Endothelial cell of umbilical vein (primary cell): ENCODE measurements around the gene TIPARP. TPM values are rescaled to one million over a fixed set of nuclear protein-coding genes. Genes with fewer than 3 reads are reported as not detected.
A peak's percentile ranks its signal among the peaks of the same experiment; 100 is the strongest.

ENCODE experiments used
- BruUV-seq: library from RNA; stranded (reverse); fragments of 400-500 nt; replicated peaks from 2 replicates; lab custom pipeline; 2021; lab: Mats Ljungman, UMichigan
- CTCF ChIA-PET: fragments of 300-600, 350-600 bp; sonication (Branson Sonifier 250); formaldehyde crosslinking; loops from one replicate; lab custom pipeline; 2021; ENCODE audit warnings: antibody characterized with exemption, inconsistent platforms; lab: Charles Lee
- POLR2A ChIA-PET: fragments of 300-600, 350-600 bp; sonication (Branson Sonifier 250); formaldehyde crosslinking; loops from one replicate; lab custom pipeline; 2021; ENCODE audit warnings: antibody characterized with exemption, inconsistent platforms; lab: Charles Lee
- DNase-seq: peaks from one replicate; pipeline ENCODE4 v3.0.0-alpha.2; 2011; ENCODE audit warnings: low read depth, low spot score
- FAIRE-seq: peaks from 2 replicates; lab custom pipeline; 2011; peaks lifted over from hg19 to GRCh38; lab: Jason Lieb, UNC
- H2AFZ ChIP-seq: 2 replicates; pipeline ENCODE4 v1.6.0; 2012; ENCODE audit warnings: low read depth, low read length, control low read depth, inconsistent platforms
- H3K27ac ChIP-seq: 2 replicates; pipeline ENCODE4 v1.5.1; 2011; ENCODE audit warnings: low read depth, mild to moderate bottlenecking, control low read depth, low read length, moderate library complexity; ENCODE audit not compliant: insufficient read depth
- H3K27me3 ChIP-seq, 2 experiments: 2 replicates each; pipeline versions ENCODE4 v1.6.0 to v1.6.1; 2011; ENCODE audit warnings: low read length in 2 of 2, mixed read lengths in 1 of 2; ENCODE audit not compliant: control insufficient read depth in 2 of 2, insufficient read depth in 2 of 2
- H3K36me3 ChIP-seq, 2 experiments: 2 replicates in 1 of 2; 3 replicates in 1 of 2; pipeline ENCODE4 v1.5.1; 2011; ENCODE audit warnings: low read length in 2 of 2, mild to moderate bottlenecking in 1 of 2, moderate library complexity in 1 of 2; ENCODE audit not compliant: control insufficient read depth in 2 of 2, insufficient read depth in 2 of 2; ENCODE audit errors: extremely low read depth in 1 of 2
- H3K4me1 ChIP-seq: 3 replicates; pipeline ENCODE4 v1.5.1; 2011; ENCODE audit warnings: mild to moderate bottlenecking, low read length; ENCODE audit not compliant: control insufficient read depth, insufficient read depth; ENCODE audit errors: extremely low read depth
- H3K4me2 ChIP-seq: 2 replicates; pipeline ENCODE4 v1.6.1; 2011; ENCODE audit warnings: low read length, control low read depth, mixed read lengths; ENCODE audit not compliant: insufficient read depth
- H3K4me3 ChIP-seq, 3 experiments: fragments of 200-600 bp in 1 of 3; sonication (generic), shearing (Covaris generic) in 1 of 3; replicated peaks in 1 of 3; 2 replicates each; pipeline ENCODE4 v1.5.1; 2011 to 2016; ENCODE audit warnings: control low read depth in 3 of 3, low read length in 3 of 3, mild to moderate bottlenecking in 2 of 3, inconsistent platforms in 1 of 3, low read depth in 1 of 3, moderate library complexity in 1 of 3; ENCODE audit not compliant: insufficient read depth in 1 of 3
- H3K79me2 ChIP-seq: 2 replicates; pipeline ENCODE4 v1.6.0; 2012; ENCODE audit warnings: low read length, inconsistent platforms; ENCODE audit not compliant: control insufficient read depth, insufficient read depth
- H3K9ac ChIP-seq: replicated peaks from 2 replicates; pipeline ENCODE3; 2011; ENCODE audit warnings: low read length, control low read depth; ENCODE audit not compliant: insufficient read depth; ENCODE audit errors: extremely low read depth
- H3K9me1 ChIP-seq: replicated peaks from 3 replicates; pipeline ENCODE4 v1.6.0; 2011; ENCODE audit warnings: mild to moderate bottlenecking, low read length; ENCODE audit not compliant: control insufficient read depth, insufficient read depth; ENCODE audit errors: extremely low read depth
- H3K9me3 ChIP-seq: replicated peaks from 2 replicates; pipeline ENCODE4 v1.5.1; 2012; ENCODE audit warnings: low read length, inconsistent platforms; ENCODE audit not compliant: control insufficient read depth, insufficient read depth
- H4K20me1 ChIP-seq: replicated peaks from 2 replicates; pipeline ENCODE3; 2011; ENCODE audit warnings: mild to moderate bottlenecking, low read length; ENCODE audit not compliant: control insufficient read depth, insufficient read depth; ENCODE audit errors: extremely low read depth
- FOS ChIP-seq: IDR thresholded peaks from 2 replicates; pipeline ENCODE4 v1.6.1; 2011; ENCODE audit warnings: mild to moderate bottlenecking, low read length, moderate library complexity, borderline replicate concordance; ENCODE audit not compliant: insufficient read depth
- GATA2 ChIP-seq: IDR thresholded peaks from 2 replicates; pipeline ENCODE4 v1.7.0; 2011; ENCODE audit warnings: low read depth, mild to moderate bottlenecking, moderate library complexity, mixed read lengths, low read length; ENCODE audit not compliant: insufficient read length, insufficient read depth
- JUN ChIP-seq: IDR thresholded peaks from 2 replicates; pipeline ENCODE4 v1.6.1; 2011; ENCODE audit warnings: borderline replicate concordance, low read depth; ENCODE audit not compliant: insufficient read length, insufficient read depth
- POLR2A ChIP-seq: IDR thresholded peaks from 2 replicates; pipeline ENCODE4 v1.6.1; 2012; ENCODE audit warnings: low read depth, mild to moderate bottlenecking, control low read depth, low read length
- POLR2AphosphoS5 ChIP-seq: IDR thresholded peaks from 2 replicates; pipeline ENCODE4 v1.6.1; 2012; ENCODE audit warnings: low read depth, mild to moderate bottlenecking, control low read depth, low read length, moderate library complexity; ENCODE audit not compliant: insufficient read depth
- dilution Hi-C: fragments of 300-500 bp; cut with MboI; formaldehyde crosslinking; loops from one replicate; pipeline ENCODE4 v1.15.0; 2019; ENCODE audit warnings: low sequenced_read_pairs; ENCODE audit not compliant: extremely low pct_ligation_motif_present
- intact Hi-C: fragments of 100-400 bp; cut with micrococcal nuclease; formaldehyde crosslinking; loops from one replicate; pipeline ENCODE4 v1.10.0; 2022
- polyA plus RNA-seq, 4 experiments: library from polyadenylated mRNA; depleted of rRNA in 3 of 4; stranded (reverse) in 3 of 4; unstranded in 1 of 4; fragments of >200 nt; gene quantifications; 2 replicates each; pipeline versions ENCODE4 v1.2.1 to v1.2.3, GENCODE V29; 2011 to 2012; ENCODE audit warnings: missing spikeins in 1 of 4
- total RNA-seq: library from RNA; stranded (reverse); gene quantifications from 2 replicates; pipeline ENCODE4 v1.2.3, GENCODE V29; 2021
- TF ChIP-seq, protein P1 (sequence below), 2 donors: IDR thresholded peaks; 1 replicate in 1 of 2; 2 replicates in 1 of 2; pipeline ENCODE4 v1.5.1; 2011; ENCODE audit warnings: low read length in 2 of 2, mild to moderate bottlenecking in 2 of 2, moderate library complexity in 2 of 2, control low read depth in 1 of 2, inconsistent platforms in 1 of 2, low read depth in 1 of 2; ENCODE audit not compliant: insufficient read depth in 1 of 2; ENCODE audit errors: extremely low read depth in 1 of 2

The TIPARP gene
- total and polyA plus RNA-seq, 2 donors (not counting 3 experiments of a cell fraction or from before 2014, with no cell fraction given): 9.1 to 21.2 TPM

DNA sequence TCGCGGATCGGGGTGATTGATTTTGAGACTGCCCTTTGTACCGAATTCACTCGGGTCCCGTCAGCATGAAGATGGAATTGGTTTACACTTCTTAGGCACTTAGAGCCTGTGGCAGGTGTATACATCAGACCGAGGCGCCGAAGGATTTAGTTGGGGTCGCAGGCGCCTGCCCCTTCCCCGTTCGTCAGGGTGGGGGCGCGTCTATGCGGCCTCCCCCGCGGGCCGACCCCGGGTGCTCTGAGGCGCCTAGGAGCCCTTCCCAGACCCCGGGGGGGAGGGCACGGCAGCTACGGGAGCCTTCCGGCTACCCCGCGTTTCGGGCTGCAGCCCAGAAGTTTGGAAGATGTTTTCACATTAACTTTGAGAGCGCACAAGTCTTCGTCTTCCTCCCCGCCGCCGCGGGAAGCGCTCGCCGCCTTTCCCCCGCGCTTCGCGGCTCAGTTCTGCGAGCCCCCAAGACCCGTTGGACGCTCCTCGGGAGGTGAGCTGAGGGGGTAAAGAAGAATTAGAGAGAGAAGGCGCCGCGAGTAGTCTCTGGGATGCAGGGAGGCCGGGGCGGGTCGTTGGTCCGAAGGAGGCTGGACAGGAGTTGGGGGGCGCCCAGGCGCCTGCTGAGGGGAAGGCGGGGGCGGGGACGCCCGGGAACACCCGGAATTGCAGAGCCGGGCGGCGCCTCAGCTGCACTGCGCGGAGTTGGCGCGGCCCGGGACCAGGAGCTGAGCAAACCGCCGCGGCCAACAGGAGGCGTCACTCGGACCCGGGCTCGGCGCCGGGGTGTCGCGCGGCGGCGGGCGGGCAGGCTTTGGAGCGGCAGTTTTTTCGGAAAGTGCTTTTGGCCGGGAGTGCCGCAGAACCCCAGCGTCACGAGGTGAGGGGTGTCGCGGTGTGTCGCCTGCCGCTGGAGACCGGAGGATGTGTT lies 780 bp downstream of the TIPARP start:
- Histone ChIP-seq H3K9ac (peak overlapping the region; percentile 94), H3K9me3 (no peaks in the 10 kb centered on the region), H2AFZ (no peak overlapping the region), H3K4me2 (peak overlapping the region; percentile 76), H3K27me3 (no peaks in the 10 kb centered on the region), H3K4me1 (peaks cover 35% of the 10 kb centered on the region), H3K9me1 (no peaks in the 10 kb centered on the region), H4K20me1 (peaks cover 9% of the 10 kb centered on the region), H3K27ac (peak overlapping the region; percentile 80), H3K4me3 (peak overlapping the region; percentile 79 to 96 (median 82)), H3K79me2 (peaks cover 57% of the 10 kb centered on the region), H3K36me3 (peaks cover 6 to 14% of the 10 kb centered on the region in 2 experiments)
- no peak for TF ChIP-seq POLR2A
- peak; percentile 43 for TF ChIP-seq POLR2AphosphoS5
- TF ChIP-seq FOS: no peak
- TF ChIP-seq JUN: no peak
- TF ChIP-seq GATA2: no peak
- TF ChIP-seq, protein P1, sequence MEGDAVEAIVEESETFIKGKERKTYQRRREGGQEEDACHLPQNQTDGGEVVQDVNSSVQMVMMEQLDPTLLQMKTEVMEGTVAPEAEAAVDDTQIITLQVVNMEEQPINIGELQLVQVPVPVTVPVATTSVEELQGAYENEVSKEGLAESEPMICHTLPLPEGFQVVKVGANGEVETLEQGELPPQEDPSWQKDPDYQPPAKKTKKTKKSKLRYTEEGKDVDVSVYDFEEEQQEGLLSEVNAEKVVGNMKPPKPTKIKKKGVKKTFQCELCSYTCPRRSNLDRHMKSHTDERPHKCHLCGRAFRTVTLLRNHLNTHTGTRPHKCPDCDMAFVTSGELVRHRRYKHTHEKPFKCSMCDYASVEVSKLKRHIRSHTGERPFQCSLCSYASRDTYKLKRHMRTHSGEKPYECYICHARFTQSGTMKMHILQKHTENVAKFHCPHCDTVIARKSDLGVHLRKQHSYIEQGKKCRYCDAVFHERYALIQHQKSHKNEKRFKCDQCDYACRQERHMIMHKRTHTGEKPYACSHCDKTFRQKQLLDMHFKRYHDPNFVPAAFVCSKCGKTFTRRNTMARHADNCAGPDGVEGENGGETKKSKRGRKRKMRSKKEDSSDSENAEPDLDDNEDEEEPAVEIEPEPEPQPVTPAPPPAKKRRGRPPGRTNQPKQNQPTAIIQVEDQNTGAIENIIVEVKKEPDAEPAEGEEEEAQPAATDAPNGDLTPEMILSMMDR (IDR thresholded peaks at IDR 0.05; ENCODE audit: extremely low read depth in 1 of 2, insufficient read depth in 1 of 2, low read depth in 1 of 2, low read length in 2 of 2): peak; percentile 37 to 46
- dilution Hi-C loops: loop anchor here (25.0 kb wide), 1 partner anchor 462 kb away; no protein-coding TSS in a partner anchor
- intact Hi-C loops: loop anchor here (1.0 to 5.0 kb wide), 12 partner anchors 17 to 525 kb away; partner anchors contain the start of genes LEKR1 and SSR3
- FAIRE-seq (no peak), DNase-seq (peak; percentile 59)
- POLR2A ChIA-PET: interaction anchor here (0.8 to 1.5 kb wide), 7 partner anchors 18 to 414 kb away, joined by 3 to 7 read pairs (median 3); partner anchors contain the start of gene SSR3
- TSS peak; percentile 42 for BruUV-seq
- CTCF ChIA-PET: interaction anchor here (0.7 to 5.8 kb wide), 26 partner anchors 7 to 631 kb away, joined by 3 to 70 read pairs (median 6); partner anchors contain the start of gene SSR3
